HG03039 (cell line): ENCODE results near the gene H1-8.
"Not testable (repeated sequence)": the region's sequence is repeated elsewhere in the genome, so short reads cannot be mapped to it uniquely, and the experiment has no call there.

Experiments used
- ATAC-seq: cut with Tn5 transposase; IDR thresholded peaks from one replicate; pipeline ENCODE4 v1.9.1; 2021; ENCODE audit warnings: mild to moderate bottlenecking, moderate library complexity; ENCODE audit not compliant: unreplicated experiment

H1-8 gene

GRCh38 chr3:129543156-129543790, at the start of gene H1-8:
Gene H1-8, plus strand, starts transcription at chr3:129543175. Its CDS starts 44 bp downstream, at chr3:129543219.
- ATAC-seq: no peak

- ATAC-seq: no peak
These were observed 49.8 kb upstream of the H1-8 start for GRCh38 chr3:129493206-129493605.

- not testable (repeated sequence) for ATAC-seq
These were observed 48.5 kb upstream of the H1-8 start for GRCh38 chr3:129494499-129494898.

- not testable (repeated sequence) for ATAC-seq
These were observed 47.9 kb upstream of the H1-8 start for GRCh38 chr3:129495006-129495639.

GRCh38 chr3:129497876-129498275, 45.1 kb upstream of the H1-8 start:
- not testable (repeated sequence) for ATAC-seq

GRCh38 chr3:129498603-129499488, 44.1 kb upstream of the H1-8 start:
- ATAC-seq: not testable (repeated sequence)

GRCh38 chr3:129499604-129500333, 43.2 kb upstream of the H1-8 start:
- not testable (repeated sequence) for ATAC-seq

GRCh38 chr3:129500334-129500658, 42.7 kb upstream of the H1-8 start:
- no peak for ATAC-seq

- ATAC-seq: no peak
These were observed 41.3 kb upstream of the H1-8 start for GRCh38 chr3:129501630-129502029.

GRCh38 chr3:129502641-129503408, 40.1 kb upstream of the H1-8 start:
- ATAC-seq: no peak

GRCh38 chr3:129503471-129504291, 39.3 kb upstream of the H1-8 start:
- ATAC-seq: no peak

- ATAC-seq: no peak
These were observed 38.4 kb upstream of the H1-8 start for GRCh38 chr3:129504471-129505100.

GRCh38 chr3:129505341-129505740, 37.6 kb upstream of the H1-8 start:
- ATAC-seq: no peak

- no peak for ATAC-seq
These were observed 36.7 kb upstream of the H1-8 start for GRCh38 chr3:129506231-129506742.

- ATAC-seq: no peak
These were observed 35.7 kb upstream of the H1-8 start for GRCh38 chr3:129507181-129507831.

GRCh38 chr3:129512595-129512994, 30.4 kb upstream of the H1-8 start:
- ATAC-seq: no peak

- no peak for ATAC-seq
These were observed 29.3 kb upstream of the H1-8 start for GRCh38 chr3:129513705-129514104.

GRCh38 chr3:129514110-129514509, 28.9 kb upstream of the H1-8 start:
- no peak for ATAC-seq
